GM10248 (cell line): ENCODE data around the gene SYNPO2L.

Experiments used
- CTCF ChIA-PET: fragments of 300-600 bp; sonication (Branson Sonifier 250); formaldehyde crosslinking; extraction: SDS; loops from one replicate; lab custom pipeline; 2021; ENCODE audit warnings: antibody characterized with exemption; lab: Yijun Ruan, JAX
- POLR2A ChIA-PET: fragments of 350-650 bp; sonication (Branson Sonifier 250); formaldehyde crosslinking; extraction: SDS; loops from one replicate; lab custom pipeline; 2020; ENCODE audit warnings: antibody characterized with exemption; lab: Yijun Ruan, JAX
- DNase-seq: peaks from one replicate; pipeline ENCODE4 v3.0.0; 2012; ENCODE audit errors: extremely low spot score
- TF ChIP-seq, protein P1 (sequence below): IDR thresholded peaks from 2 replicates; pipeline ENCODE4 v1.5.1; 2012; ENCODE audit warnings: mild to moderate bottlenecking, low read depth; ENCODE audit errors: extremely low read depth, missing control alignments, control extremely low read depth

Gene SYNPO2L

DNA sequence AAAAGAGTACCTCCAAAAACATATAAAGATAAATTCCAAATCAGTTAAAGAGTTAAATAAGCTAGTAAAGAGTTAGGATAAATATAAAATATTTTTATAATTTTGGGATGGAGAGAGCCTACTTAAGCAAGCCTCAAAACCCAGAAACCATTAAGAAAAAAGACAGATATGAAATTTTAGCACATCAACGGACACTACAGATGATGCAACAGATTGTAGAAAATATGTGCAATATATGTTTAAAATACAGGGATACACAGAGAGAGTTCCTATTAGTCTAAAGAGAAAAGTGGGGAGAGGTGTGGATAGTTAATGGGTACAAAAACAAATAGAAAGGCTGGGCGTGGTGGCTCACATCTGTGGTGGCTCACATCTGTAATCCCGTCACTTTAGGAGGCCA lies 41.1 kb downstream of the SYNPO2L start:
- DNase-seq, result no peak
- POLR2A ChIA-PET, result no interaction called here
- TF ChIP-seq, protein P1, sequence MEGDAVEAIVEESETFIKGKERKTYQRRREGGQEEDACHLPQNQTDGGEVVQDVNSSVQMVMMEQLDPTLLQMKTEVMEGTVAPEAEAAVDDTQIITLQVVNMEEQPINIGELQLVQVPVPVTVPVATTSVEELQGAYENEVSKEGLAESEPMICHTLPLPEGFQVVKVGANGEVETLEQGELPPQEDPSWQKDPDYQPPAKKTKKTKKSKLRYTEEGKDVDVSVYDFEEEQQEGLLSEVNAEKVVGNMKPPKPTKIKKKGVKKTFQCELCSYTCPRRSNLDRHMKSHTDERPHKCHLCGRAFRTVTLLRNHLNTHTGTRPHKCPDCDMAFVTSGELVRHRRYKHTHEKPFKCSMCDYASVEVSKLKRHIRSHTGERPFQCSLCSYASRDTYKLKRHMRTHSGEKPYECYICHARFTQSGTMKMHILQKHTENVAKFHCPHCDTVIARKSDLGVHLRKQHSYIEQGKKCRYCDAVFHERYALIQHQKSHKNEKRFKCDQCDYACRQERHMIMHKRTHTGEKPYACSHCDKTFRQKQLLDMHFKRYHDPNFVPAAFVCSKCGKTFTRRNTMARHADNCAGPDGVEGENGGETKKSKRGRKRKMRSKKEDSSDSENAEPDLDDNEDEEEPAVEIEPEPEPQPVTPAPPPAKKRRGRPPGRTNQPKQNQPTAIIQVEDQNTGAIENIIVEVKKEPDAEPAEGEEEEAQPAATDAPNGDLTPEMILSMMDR, result no peak
- CTCF ChIA-PET, result interaction anchor here (1.0 to 2.0 kb wide), 2 partner anchors 29 to 30 kb away, joined by 3 to 5 read pairs; no protein-coding TSS in a partner anchor

DNA sequence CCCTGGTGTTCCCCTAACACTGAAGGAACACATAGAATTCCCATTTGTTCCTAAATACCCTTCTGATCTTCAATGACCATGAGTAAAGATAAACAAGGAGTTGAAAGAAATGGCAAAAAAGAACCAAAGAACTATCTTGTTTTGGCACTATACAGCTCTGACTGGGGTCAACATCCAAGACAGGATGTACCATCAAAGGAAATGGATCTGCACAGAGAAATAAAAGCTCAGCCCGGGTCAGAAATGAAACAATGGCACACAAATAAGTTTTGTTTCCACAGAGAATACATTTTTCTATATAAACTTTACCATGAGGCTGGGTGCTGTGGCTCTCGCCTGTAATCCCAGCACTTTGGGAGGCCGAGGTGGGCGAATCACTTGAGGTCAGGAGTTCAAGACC lies 46.7 kb downstream of the SYNPO2L start:
- ChIA-PET POLR2A (no interaction called here), CTCF (interaction anchor here (4.7 kb wide), 1 partner anchor 79 kb away, joined by 22 read pairs; no protein-coding TSS in a partner anchor)
- TF ChIP-seq, protein P1, result no peak
- no peak for DNase-seq

DNA sequence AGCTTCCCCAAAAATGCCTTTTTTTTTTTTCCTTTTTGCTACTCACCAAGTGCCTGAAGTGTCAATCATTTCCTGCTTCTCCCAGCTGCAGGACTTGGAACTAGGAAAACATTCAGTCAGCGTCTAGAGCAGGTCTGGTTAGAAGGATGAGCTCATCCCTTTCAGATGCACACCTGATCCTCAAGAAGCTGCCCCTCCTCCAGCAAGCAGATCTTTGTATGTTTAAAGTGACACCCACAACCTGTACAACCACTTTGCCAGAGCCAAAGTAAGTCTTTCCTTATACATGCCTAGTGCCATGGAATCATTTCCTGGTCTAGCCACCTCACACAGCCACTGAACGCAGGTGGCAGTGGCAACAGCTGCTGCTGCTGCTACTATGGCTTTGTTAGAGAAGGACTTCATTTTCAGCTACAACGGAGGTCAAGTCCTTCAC lies 54.3 kb downstream of the SYNPO2L start:
- no peak for DNase-seq
- TF ChIP-seq, protein P1, result no peak
- POLR2A ChIA-PET, result interaction anchor here (0.6 kb wide), 1 partner anchor 116 kb away, joined by 3 read pairs; no protein-coding TSS in a partner anchor
- CTCF ChIA-PET, result interaction anchor here (1.1 to 2.8 kb wide), 4 partner anchors 10 to 42 kb away, joined by 3 to 9 read pairs (median 4); partner anchors contain the start of gene USP54

DNA sequence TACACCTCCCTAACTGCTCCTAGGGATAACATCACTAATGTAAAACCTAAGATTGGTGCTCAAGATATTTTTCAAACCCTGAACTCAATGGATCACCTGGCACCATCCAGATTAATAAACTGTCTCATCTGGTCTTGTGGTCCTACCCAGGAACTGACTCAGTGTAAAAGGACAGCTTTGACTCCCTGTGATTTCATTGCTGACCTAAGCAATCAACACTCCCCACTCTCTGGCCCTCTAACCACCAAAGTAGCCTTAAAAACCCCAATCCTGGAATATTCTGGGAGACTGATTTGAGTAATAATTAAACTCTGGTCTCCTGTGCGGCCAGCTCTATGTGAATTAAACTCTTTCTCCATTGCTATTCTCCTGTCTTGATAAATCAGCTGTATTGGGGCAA lies 58.5 kb downstream of the SYNPO2L start:
- POLR2A ChIA-PET, result no interaction called here
- CTCF ChIA-PET, result interaction anchor here (1.2 to 2.3 kb wide), 2 partner anchors 11 to 21 kb away, joined by 3 to 7 read pairs; no protein-coding TSS in a partner anchor
- TF ChIP-seq, protein P1, result no peak
- DNase-seq, result no peak
